ENCODE results near the gene SNAI3. TPM values are rescaled to one million over a fixed set of nuclear protein-coding genes. Genes with fewer than 3 reads are reported as not detected.

SNAI3 gene
- total RNA-seq, 1 donor = not detected

DNA sequence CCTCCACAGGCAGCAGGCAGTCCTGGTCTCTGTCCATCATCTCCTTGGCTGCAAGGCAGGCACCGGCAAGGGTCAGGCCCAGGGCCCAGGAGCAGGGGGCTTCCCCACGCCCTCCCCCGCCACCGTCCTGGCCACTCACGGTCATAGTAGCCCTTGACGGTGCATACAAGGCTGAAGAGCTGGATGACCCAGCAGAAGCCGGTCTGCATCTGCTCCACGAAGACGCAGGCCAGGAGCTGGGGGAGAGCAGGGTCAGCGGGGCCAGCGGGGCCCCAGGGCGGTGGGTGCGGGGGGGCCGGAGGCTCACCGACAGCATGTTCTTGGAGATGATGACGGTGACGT is 40.1 kb upstream of the SNAI3 start:
- DNase-seq (ENCODE audit: low read depth) = no peak
- TF ChIP-seq, protein P1, sequence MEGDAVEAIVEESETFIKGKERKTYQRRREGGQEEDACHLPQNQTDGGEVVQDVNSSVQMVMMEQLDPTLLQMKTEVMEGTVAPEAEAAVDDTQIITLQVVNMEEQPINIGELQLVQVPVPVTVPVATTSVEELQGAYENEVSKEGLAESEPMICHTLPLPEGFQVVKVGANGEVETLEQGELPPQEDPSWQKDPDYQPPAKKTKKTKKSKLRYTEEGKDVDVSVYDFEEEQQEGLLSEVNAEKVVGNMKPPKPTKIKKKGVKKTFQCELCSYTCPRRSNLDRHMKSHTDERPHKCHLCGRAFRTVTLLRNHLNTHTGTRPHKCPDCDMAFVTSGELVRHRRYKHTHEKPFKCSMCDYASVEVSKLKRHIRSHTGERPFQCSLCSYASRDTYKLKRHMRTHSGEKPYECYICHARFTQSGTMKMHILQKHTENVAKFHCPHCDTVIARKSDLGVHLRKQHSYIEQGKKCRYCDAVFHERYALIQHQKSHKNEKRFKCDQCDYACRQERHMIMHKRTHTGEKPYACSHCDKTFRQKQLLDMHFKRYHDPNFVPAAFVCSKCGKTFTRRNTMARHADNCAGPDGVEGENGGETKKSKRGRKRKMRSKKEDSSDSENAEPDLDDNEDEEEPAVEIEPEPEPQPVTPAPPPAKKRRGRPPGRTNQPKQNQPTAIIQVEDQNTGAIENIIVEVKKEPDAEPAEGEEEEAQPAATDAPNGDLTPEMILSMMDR (IDR thresholded peaks at IDR 0.05; ENCODE audit: insufficient read depth, low read length) = no peak
- H3K4me3 ChIP-seq (ENCODE audit: low read depth, low read length) = no peak overlapping the region

DNA sequence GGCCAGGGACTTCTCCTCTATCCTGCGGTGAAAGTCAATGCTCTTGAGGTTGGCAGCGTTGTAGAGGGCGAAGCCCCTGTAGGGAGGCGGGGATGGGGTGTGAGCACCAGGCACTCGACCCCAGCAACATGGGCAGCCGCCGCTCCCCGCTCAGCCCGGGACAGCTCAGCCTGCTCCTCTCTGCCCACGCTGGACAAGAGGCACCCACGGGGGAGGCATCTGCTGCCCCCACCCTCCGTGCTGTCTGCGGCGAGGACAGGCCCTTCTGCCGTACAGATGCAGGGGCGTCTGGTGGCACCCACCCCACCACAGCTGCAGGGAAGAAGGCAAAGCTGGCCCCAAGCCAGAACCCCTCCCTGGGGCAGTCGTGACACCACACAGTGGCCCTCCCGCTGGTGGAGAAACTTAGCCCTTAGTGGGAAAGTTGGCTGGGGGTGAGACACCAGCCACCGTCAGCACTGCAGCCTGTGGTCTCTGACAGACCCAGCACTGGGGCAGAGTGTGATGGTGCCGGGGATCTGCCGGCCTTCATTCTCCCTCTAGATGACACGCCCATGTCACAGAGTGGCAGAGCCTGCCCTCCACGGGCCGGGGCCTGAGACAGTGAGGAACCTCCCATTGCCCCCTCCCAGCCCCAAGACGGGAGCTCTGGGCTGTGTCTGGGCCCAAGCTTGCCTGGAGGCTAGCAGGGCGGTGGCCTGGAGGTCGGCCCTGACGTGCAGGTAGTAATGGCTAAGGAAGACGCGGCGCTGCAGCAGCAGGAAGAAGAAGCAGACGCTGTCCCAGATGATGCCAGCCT is 39.5 kb upstream of the SNAI3 start:
- H3K4me3 ChIP-seq (ENCODE audit: low read depth, low read length) = no peak overlapping the region
- no peak for DNase-seq (ENCODE audit: low read depth)
- TF ChIP-seq, protein P1 (IDR thresholded peaks at IDR 0.05; ENCODE audit: insufficient read depth, low read length) = no peak

GRCh38 chr16:88724855-88725555 is 38.7 kb upstream of the SNAI3 start:
- H3K4me3 ChIP-seq (ENCODE audit: low read depth, low read length) = no peak overlapping the region
- DNase-seq (ENCODE audit: low read depth) = no peak
- TF ChIP-seq, protein P1 (IDR thresholded peaks at IDR 0.05; ENCODE audit: insufficient read depth, low read length) = no peak

DNA sequence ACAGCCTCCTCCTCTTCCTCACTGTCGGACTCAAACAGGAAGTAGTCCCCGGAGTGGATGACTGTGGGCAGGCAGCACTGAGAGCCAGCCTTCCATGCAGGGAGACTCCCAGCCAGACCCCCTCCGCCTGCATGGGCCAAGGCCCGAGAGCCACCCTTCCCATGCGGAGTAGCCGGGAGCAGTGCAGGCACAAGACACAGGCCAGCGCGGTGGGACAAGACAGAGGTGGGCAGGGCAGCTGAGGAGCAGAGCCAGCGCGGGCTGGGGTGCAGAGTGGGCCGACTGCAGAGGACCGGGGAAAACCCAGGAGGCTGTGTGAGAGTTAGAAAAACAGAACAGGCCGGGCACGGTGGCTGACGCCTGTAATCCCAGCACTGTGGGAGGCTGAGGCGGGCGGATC is 37.6 kb upstream of the SNAI3 start:
- DNase-seq (ENCODE audit: low read depth) = no peak
- TF ChIP-seq, protein P1 (IDR thresholded peaks at IDR 0.05; ENCODE audit: insufficient read depth, low read length) = no peak
- no peak overlapping the region for H3K4me3 ChIP-seq (ENCODE audit: low read depth, low read length)

DNA sequence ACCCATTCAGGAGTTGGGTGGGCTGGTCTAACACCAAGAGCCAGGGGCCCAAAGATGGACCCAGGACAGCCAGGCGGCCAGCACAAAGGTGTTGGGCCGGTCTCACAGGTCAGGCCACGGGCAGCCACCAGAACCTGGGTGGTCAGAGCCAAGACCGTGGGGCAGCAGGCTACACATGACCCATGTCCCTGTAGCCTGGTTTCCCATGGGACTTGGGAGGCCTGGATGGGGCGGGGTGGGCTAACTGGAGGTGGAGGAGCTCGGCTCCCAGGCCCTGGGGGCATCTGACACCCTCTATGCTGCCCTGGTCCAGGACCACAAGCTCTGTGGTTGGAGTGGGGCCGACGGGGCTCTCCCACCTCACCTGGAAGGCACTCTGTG is 37.2 kb upstream of the SNAI3 start:
- TF ChIP-seq, protein P1 (IDR thresholded peaks at IDR 0.05; ENCODE audit: insufficient read depth, low read length) = no peak
- no peak for DNase-seq (ENCODE audit: low read depth)
- no peak overlapping the region for H3K4me3 ChIP-seq (ENCODE audit: low read depth, low read length)

- H3K4me3 ChIP-seq (ENCODE audit: low read depth, low read length) = no peak overlapping the region
- no peak for DNase-seq (ENCODE audit: low read depth)
- TF ChIP-seq, protein P1 (IDR thresholded peaks at IDR 0.05; ENCODE audit: insufficient read depth, low read length) = no peak
Measured at GRCh38 chr16:88722784-88723506, 36.6 kb upstream of the SNAI3 start.
